ENCODE data around the gene UVRAG.
A peak's percentile ranks its signal among the peaks of the same experiment; 100 is the strongest.

UVRAG gene

GRCh38 chr11:76150141-76150540 lies 335.1 kb downstream of the UVRAG start:
- no peaks in the 10 kb centered on the region; the same call in 1 of the 2 replicates for H3K9me3 ChIP-seq
- DNase-seq (ENCODE audit: low spot score in 2 of 2): no peak
- H3K4me3 ChIP-seq: no peak overlapping the region
- no peaks in the 10 kb centered on the region for H3K27me3 ChIP-seq (ENCODE audit: low read depth)
- peaks cover 8% of the 10 kb centered on the region; the same call in 1 of the 2 replicates for H3K4me1 ChIP-seq
- H3K36me3 ChIP-seq (replicated peaks): no peaks in the 10 kb centered on the region
- in situ Hi-C loops (cut with MboI; ENCODE audit: low sequenced_read_pairs): no loop called here

- no peaks in the 10 kb centered on the region for H3K27me3 ChIP-seq (ENCODE audit: low read depth)
- peaks cover 8% of the 10 kb centered on the region; the same call in 1 of the 2 replicates for H3K4me1 ChIP-seq
- H3K36me3 ChIP-seq (replicated peaks): no peaks in the 10 kb centered on the region
- no peak overlapping the region for H3K4me3 ChIP-seq
- no peaks in the 10 kb centered on the region; the same call in 1 of the 2 replicates for H3K9me3 ChIP-seq
- in situ Hi-C loops (cut with MboI; ENCODE audit: low sequenced_read_pairs): no loop called here
- no peak for DNase-seq (ENCODE audit: low spot score in 2 of 2)
Measured at GRCh38 chr11:76151556-76152085, 336.6 kb downstream of the UVRAG start.

- Histone ChIP-seq H3K4me3 (no peak overlapping the region), H3K4me1 (peaks cover 8% of the 10 kb centered on the region; the same call in 1 of the 2 replicates), H3K36me3 (replicated peaks) (no peaks in the 10 kb centered on the region), H3K9me3 (no peaks in the 10 kb centered on the region), H3K27me3 (ENCODE audit: low read depth) (no peaks in the 10 kb centered on the region)
- in situ Hi-C loops (cut with MboI; ENCODE audit: low sequenced_read_pairs): no loop called here
- DNase-seq (ENCODE audit: low spot score in 2 of 2): peak; percentile 72 to 93
Measured at GRCh38 chr11:76152086-76152681, 337.2 kb downstream of the UVRAG start.

- H3K36me3 ChIP-seq (replicated peaks): no peaks in the 10 kb centered on the region
- in situ Hi-C loops (cut with MboI; ENCODE audit: low sequenced_read_pairs): no loop called here
- no peak overlapping the region for H3K4me3 ChIP-seq
- H3K4me1 ChIP-seq: peaks cover 8% of the 10 kb centered on the region; the same call in 1 of the 2 replicates
- DNase-seq (ENCODE audit: low spot score in 2 of 2): no peak
- no peaks in the 10 kb centered on the region for H3K9me3 ChIP-seq
- no peaks in the 10 kb centered on the region for H3K27me3 ChIP-seq (ENCODE audit: low read depth)
Measured at GRCh38 chr11:76152741-76153570, 337.9 kb downstream of the UVRAG start.

GRCh38 chr11:76153571-76153923 lies 338.5 kb downstream of the UVRAG start:
- in situ Hi-C loops (cut with MboI; ENCODE audit: low sequenced_read_pairs): no loop called here
- Histone ChIP-seq H3K4me1 (peaks cover 8% of the 10 kb centered on the region; the same call in 1 of the 2 replicates), H3K36me3 (replicated peaks) (no peaks in the 10 kb centered on the region), H3K4me3 (no peak overlapping the region), H3K9me3 (no peaks in the 10 kb centered on the region), H3K27me3 (ENCODE audit: low read depth) (no peaks in the 10 kb centered on the region)
- DNase-seq (ENCODE audit: low spot score in 2 of 2): no peak

GRCh38 chr11:76155500-76156227 lies 340.7 kb downstream of the UVRAG start:
- Histone ChIP-seq H3K36me3 (replicated peaks) (no peaks in the 10 kb centered on the region), H3K27me3 (ENCODE audit: low read depth) (no peaks in the 10 kb centered on the region), H3K9me3 (no peaks in the 10 kb centered on the region), H3K4me1 (peaks cover 8% of the 10 kb centered on the region; the same call in 1 of the 2 replicates), H3K4me3 (no peak overlapping the region)
- DNase-seq (ENCODE audit: low spot score in 2 of 2): no peak
- in situ Hi-C loops (cut with MboI; ENCODE audit: low sequenced_read_pairs): no loop called here

GRCh38 chr11:76156971-76157427 lies 342.0 kb downstream of the UVRAG start:
- H3K9me3 ChIP-seq: no peaks in the 10 kb centered on the region
- no peaks in the 10 kb centered on the region for H3K36me3 ChIP-seq (replicated peaks)
- in situ Hi-C loops (cut with MboI; ENCODE audit: low sequenced_read_pairs): no loop called here
- peaks cover 5% of the 10 kb centered on the region; the same call in 1 of the 2 replicates for H3K4me1 ChIP-seq
- H3K4me3 ChIP-seq: no peak overlapping the region
- no peaks in the 10 kb centered on the region for H3K27me3 ChIP-seq (ENCODE audit: low read depth)
- DNase-seq (ENCODE audit: low spot score in 2 of 2): no peak

- H3K4me1 ChIP-seq: no peaks in the 10 kb centered on the region
- H3K9me3 ChIP-seq: no peaks in the 10 kb centered on the region
- H3K27me3 ChIP-seq (ENCODE audit: low read depth): no peaks in the 10 kb centered on the region
- H3K4me3 ChIP-seq: no peak overlapping the region
- H3K36me3 ChIP-seq (replicated peaks): no peaks in the 10 kb centered on the region
- DNase-seq (ENCODE audit: low spot score in 2 of 2): no peak
- in situ Hi-C loops (cut with MboI; ENCODE audit: low sequenced_read_pairs): no loop called here
Measured at GRCh38 chr11:76157891-76158290, 342.9 kb downstream of the UVRAG start.

GRCh38 chr11:76158394-76159302 lies 343.6 kb downstream of the UVRAG start:
- in situ Hi-C loops (cut with MboI; ENCODE audit: low sequenced_read_pairs): no loop called here
- no peak overlapping the region for H3K4me3 ChIP-seq
- no peak for DNase-seq (ENCODE audit: low spot score in 2 of 2)
- no peaks in the 10 kb centered on the region for H3K27me3 ChIP-seq (ENCODE audit: low read depth)
- H3K9me3 ChIP-seq: no peaks in the 10 kb centered on the region
- no peaks in the 10 kb centered on the region for H3K36me3 ChIP-seq (replicated peaks)
- no peaks in the 10 kb centered on the region for H3K4me1 ChIP-seq

GRCh38 chr11:76159303-76159937 lies 344.4 kb downstream of the UVRAG start:
- no peaks in the 10 kb centered on the region for H3K4me1 ChIP-seq

GRCh38 chr11:76159983-76160661 lies 345.1 kb downstream of the UVRAG start:
- in situ Hi-C loops (cut with MboI; ENCODE audit: low sequenced_read_pairs): no loop called here
- no peaks in the 10 kb centered on the region for H3K36me3 ChIP-seq (replicated peaks)
- H3K4me3 ChIP-seq: no peak overlapping the region
- no peak for DNase-seq (ENCODE audit: low spot score in 2 of 2)
- H3K9me3 ChIP-seq: no peaks in the 10 kb centered on the region
- no peaks in the 10 kb centered on the region for H3K4me1 ChIP-seq
- no peaks in the 10 kb centered on the region for H3K27me3 ChIP-seq (ENCODE audit: low read depth)

More at GRCh38 chr11:76159303-76159937, 344.4 kb downstream of the UVRAG start:
- Histone ChIP-seq H3K4me3 (no peak overlapping the region), H3K9me3 (no peaks in the 10 kb centered on the region), H3K36me3 (replicated peaks) (no peaks in the 10 kb centered on the region), H3K27me3 (ENCODE audit: low read depth) (no peaks in the 10 kb centered on the region)
- in situ Hi-C loops (cut with MboI; ENCODE audit: low sequenced_read_pairs): no loop called here
- no peak for DNase-seq (ENCODE audit: low spot score in 2 of 2)

- no peak for DNase-seq (ENCODE audit: low spot score in 2 of 2)
- Histone ChIP-seq H3K27me3 (ENCODE audit: low read depth) (no peaks in the 10 kb centered on the region), H3K36me3 (replicated peaks) (no peaks in the 10 kb centered on the region), H3K4me1 (no peaks in the 10 kb centered on the region), H3K9me3 (no peaks in the 10 kb centered on the region), H3K4me3 (no peak overlapping the region)
- in situ Hi-C loops (cut with MboI; ENCODE audit: low sequenced_read_pairs): no loop called here
Measured at GRCh38 chr11:76160856-76161255, 345.8 kb downstream of the UVRAG start.
